Smooth muscle cell (in vitro differentiated cells): ENCODE measurements around the gene SUSD6. TPM values are rescaled to one million over a fixed set of nuclear protein-coding genes. Genes with fewer than 3 reads are reported as not detected.

ENCODE experiments used
- DNase-seq: peaks from one replicate; lab custom pipeline; 2025; ENCODE audit not compliant: unreplicated experiment; lab: John Stamatoyannopoulos, UW
- H2AFZ ChIP-seq: fragments of 200-600 bp; sonication (generic); 2 replicates; pipeline ENCODE4 v1.6.0; 2016; ENCODE audit warnings: antibody characterized with exemption, low read depth, mild to moderate bottlenecking
- H3F3A ChIP-seq: fragments of 200-600 bp; sonication (generic); 2 replicates; pipeline ENCODE4 v1.6.0; 2017; ENCODE audit warnings: antibody characterized with exemption, low read depth
- H3K27ac ChIP-seq: fragments of 200-600 bp; sonication (generic); 2 replicates; pipeline ENCODE4 v1.5.1; 2016; ENCODE audit warnings: low read depth, mild to moderate bottlenecking
- H3K27me3 ChIP-seq: fragments of 200-600 bp; sonication (generic); 2 replicates; pipeline ENCODE4 v1.6.1; 2016; ENCODE audit warnings: low read depth, mild to moderate bottlenecking
- H3K36me3 ChIP-seq: fragments of 200-600 bp; sonication (generic); 2 replicates; pipeline ENCODE4 v1.5.1; 2016; ENCODE audit warnings: low read depth
- H3K4me1 ChIP-seq: fragments of 200-600 bp; sonication (generic); 2 replicates; pipeline ENCODE4 v1.5.1; 2016; ENCODE audit warnings: low read depth
- H3K4me2 ChIP-seq: fragments of 200-600 bp; sonication (generic); 2 replicates; pipeline ENCODE4 v1.6.0; 2016; ENCODE audit warnings: mild to moderate bottlenecking
- H3K4me3 ChIP-seq: fragments of 200-600 bp; sonication (generic); 2 replicates; pipeline ENCODE4 v1.5.1; 2016; ENCODE audit warnings: mild to moderate bottlenecking
- H3K79me2 ChIP-seq: fragments of 200-600 bp; sonication (generic); 2 replicates; pipeline ENCODE4 v1.6.0; 2016; ENCODE audit warnings: low read depth, mild to moderate bottlenecking
- H3K9ac ChIP-seq: fragments of 200-600 bp; sonication (generic); 2 replicates; pipeline ENCODE4 v1.6.0; 2016; ENCODE audit warnings: low read depth
- H3K9me3 ChIP-seq: fragments of 200-600 bp; sonication (generic); replicated peaks from 2 replicates; pipeline ENCODE4 v1.5.1; 2016; ENCODE audit warnings: low read depth
- H4K20me1 ChIP-seq: fragments of 200-600 bp; sonication (generic); 2 replicates; pipeline ENCODE4 v1.6.0; 2016; ENCODE audit warnings: low read depth
- WGBS: methylation state at CpG from one replicate; pipeline ENCODE4 v1.1.7; 2016; ENCODE audit warnings: low lambda C conversion rate; 5-methylcytosine and 5-hydroxymethylcytosine counted together
- polyA plus RNA-seq: library from polyadenylated mRNA; unstranded; fragments of >200 nt; fragmentation: Nextera tagmentation; extraction: Ambion mirVana; gene quantifications from 2 replicates; pipeline ENCODE4 v1.2.1, GENCODE V29; 2016
- total RNA-seq: library from RNA; depleted of rRNA; stranded (reverse); fragments of >200 nt; gene quantifications from 2 replicates; pipeline ENCODE4 v1.2.3, GENCODE V29; 2014
- TF ChIP-seq, protein P1 (sequence below): fragments of 200-600 bp; sonication (generic); IDR thresholded peaks from 2 replicates; pipeline ENCODE4 v1.5.1; 2017; ENCODE audit warnings: borderline replicate concordance, mild to moderate bottlenecking, antibody characterized with exemption; ENCODE audit not compliant: insufficient read depth, poor library complexity, severe bottlenecking

Gene SUSD6
- total and polyA plus RNA-seq, 2 experiments from 2014 or later, result 15.8 to 25.9 TPM

DNA sequence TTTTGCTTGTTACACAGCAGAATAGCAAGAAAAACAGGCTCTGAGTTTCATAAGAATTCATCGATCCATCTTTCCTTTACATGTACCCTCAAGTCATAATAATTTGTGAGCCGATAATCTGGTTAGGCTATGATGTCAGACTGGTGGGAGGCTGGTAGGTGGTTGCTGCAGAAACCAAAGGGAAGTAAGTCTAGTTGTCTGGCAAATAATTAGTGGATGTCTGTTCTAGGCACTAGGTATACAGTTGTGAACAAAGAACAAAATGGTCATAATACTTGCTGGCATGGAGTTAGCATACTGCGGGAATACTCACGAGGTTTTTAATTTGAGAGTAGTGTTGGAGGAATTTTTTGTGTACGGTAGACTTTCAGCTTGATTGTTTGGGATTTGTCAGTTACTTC lies 8.8 kb downstream of the SUSD6 start:
- H3F3A ChIP-seq, result peaks cover 26% of the 10 kb centered on the region
- H3K4me2 ChIP-seq, result peak overlapping the region; percentile 48
- H2AFZ ChIP-seq, result no peak overlapping the region
- H3K4me3 ChIP-seq, result no peak overlapping the region
- peaks cover 91% of the 10 kb centered on the region for H3K79me2 ChIP-seq
- no peak for DNase-seq
- no peaks in the 10 kb centered on the region for H3K9me3 ChIP-seq
- H3K27ac ChIP-seq, result peak overlapping the region; percentile 87
- H3K36me3 ChIP-seq, result no peaks in the 10 kb centered on the region
- H3K9ac ChIP-seq, result peak overlapping the region; percentile 52
- no peaks in the 10 kb centered on the region for H3K27me3 ChIP-seq
- 33% methylated on average over 5 of the region's 5 CpGs for WGBS
- peaks cover 81% of the 10 kb centered on the region for H4K20me1 ChIP-seq
- H3K4me1 ChIP-seq, result peaks cover 42% of the 10 kb centered on the region
- TF ChIP-seq, protein P1, sequence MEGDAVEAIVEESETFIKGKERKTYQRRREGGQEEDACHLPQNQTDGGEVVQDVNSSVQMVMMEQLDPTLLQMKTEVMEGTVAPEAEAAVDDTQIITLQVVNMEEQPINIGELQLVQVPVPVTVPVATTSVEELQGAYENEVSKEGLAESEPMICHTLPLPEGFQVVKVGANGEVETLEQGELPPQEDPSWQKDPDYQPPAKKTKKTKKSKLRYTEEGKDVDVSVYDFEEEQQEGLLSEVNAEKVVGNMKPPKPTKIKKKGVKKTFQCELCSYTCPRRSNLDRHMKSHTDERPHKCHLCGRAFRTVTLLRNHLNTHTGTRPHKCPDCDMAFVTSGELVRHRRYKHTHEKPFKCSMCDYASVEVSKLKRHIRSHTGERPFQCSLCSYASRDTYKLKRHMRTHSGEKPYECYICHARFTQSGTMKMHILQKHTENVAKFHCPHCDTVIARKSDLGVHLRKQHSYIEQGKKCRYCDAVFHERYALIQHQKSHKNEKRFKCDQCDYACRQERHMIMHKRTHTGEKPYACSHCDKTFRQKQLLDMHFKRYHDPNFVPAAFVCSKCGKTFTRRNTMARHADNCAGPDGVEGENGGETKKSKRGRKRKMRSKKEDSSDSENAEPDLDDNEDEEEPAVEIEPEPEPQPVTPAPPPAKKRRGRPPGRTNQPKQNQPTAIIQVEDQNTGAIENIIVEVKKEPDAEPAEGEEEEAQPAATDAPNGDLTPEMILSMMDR, result no peak

DNA sequence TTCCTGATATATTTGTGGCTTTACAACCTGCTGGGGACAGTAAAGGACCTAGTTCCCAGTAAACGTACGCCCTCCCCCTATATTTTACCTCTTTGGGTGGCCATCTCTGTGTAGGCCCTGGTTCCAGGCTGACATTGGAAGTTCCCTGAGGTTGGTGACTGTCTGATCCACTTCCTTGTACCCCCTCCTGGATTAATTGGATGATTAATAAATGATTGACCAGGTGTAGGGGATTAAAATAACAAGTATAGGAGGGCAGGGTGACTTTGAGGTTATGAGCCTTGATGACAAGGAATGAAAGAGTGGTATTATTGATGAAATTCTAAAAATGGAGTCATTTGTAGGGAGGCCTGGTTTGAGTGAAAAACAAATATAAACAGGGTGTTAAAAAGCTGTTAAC lies 9.6 kb downstream of the SUSD6 start:
- no peak for DNase-seq
- Histone ChIP-seq H3K4me3 (no peak overlapping the region), H3K27me3 (no peaks in the 10 kb centered on the region), H3K79me2 (peaks cover 91% of the 10 kb centered on the region), H3F3A (peaks cover 20% of the 10 kb centered on the region), H4K20me1 (peaks cover 81% of the 10 kb centered on the region), H3K9me3 (no peaks in the 10 kb centered on the region), H3K9ac (peak overlapping the region; percentile 52), H3K36me3 (no peaks in the 10 kb centered on the region), H3K27ac (peak overlapping the region; percentile 87), H3K4me2 (peak overlapping the region; percentile 48), H2AFZ (no peak overlapping the region), H3K4me1 (peaks cover 42% of the 10 kb centered on the region)
- TF ChIP-seq, protein P1, result no peak
- 90% methylated on average over 2 of the region's 2 CpGs for WGBS

DNA sequence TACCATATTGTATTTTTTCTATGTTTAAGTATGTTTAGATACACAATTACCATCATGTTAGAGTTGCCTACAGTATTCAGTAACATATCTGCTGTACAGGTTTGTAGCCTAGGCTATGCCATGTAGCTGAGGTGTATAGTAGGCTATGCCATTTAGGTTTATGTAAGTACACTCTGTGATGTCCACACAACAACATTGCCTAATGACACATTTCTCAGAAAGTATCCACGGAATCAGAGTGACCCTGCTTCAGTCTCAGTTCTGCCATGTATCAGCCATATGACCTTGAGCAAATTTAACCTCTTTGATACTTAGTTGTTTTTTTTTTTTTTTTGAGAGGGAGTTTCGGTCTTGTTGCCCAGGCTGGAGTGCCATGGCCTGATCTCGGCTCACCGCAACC lies 12.7 kb downstream of the SUSD6 start:
- Histone ChIP-seq H3K4me2 (no peak overlapping the region), H3K36me3 (no peaks in the 10 kb centered on the region), H3F3A (peaks cover 12% of the 10 kb centered on the region), H3K27ac (peak overlapping the region; percentile 67), H3K4me3 (no peak overlapping the region), H3K9ac (no peak overlapping the region), H3K27me3 (no peaks in the 10 kb centered on the region), H3K4me1 (peaks cover 30% of the 10 kb centered on the region), H4K20me1 (peaks cover 81% of the 10 kb centered on the region), H2AFZ (no peak overlapping the region), H3K79me2 (peaks cover 94% of the 10 kb centered on the region), H3K9me3 (no peaks in the 10 kb centered on the region)
- TF ChIP-seq, protein P1, result no peak
- no peak for DNase-seq
- 93% methylated on average over 4 of the region's 4 CpGs for WGBS
